OCI-LY1 (cell line): ENCODE measurements around the gene PLXNA3.

Experiments used
- CTCF ChIP-seq: fragments of 200-600 bp; sonication (generic), shearing (Covaris generic); IDR thresholded peaks from 2 replicates; pipeline ENCODE4 v1.5.1; 2017; ENCODE audit warnings: mild to moderate bottlenecking, antibody characterized with exemption, low read length, moderate library complexity, mixed read lengths
- EZH2 ChIP-seq: fragments of 200-600 bp; sonication (generic), shearing (Covaris generic); IDR thresholded peaks from 2 replicates; pipeline ENCODE4 v1.8.0; 2017; ENCODE audit warnings: borderline replicate concordance, mixed run types, mild to moderate bottlenecking, antibody characterized with exemption, low read length, moderate library complexity, mixed read lengths

GRCh38 chrX:154471839-154472684 is 14.0 kb downstream of the PLXNA3 start:
- TF ChIP-seq CTCF (no peak), EZH2 (no peak)
